K562 (cell line): ENCODE data around the gene DENND2A. TPM values are rescaled to one million over a fixed set of nuclear protein-coding genes. Genes with fewer than 3 reads are reported as not detected.

Experiments
- BMI1 ChIP-seq: fragments of 150-350 bp; IDR thresholded peaks from 2 replicates; pipeline ENCODE4 v1.6.1; 2014; ENCODE audit warnings: low read length
- CCNT2 ChIP-seq: IDR thresholded peaks from 2 replicates; pipeline ENCODE4 v1.6.1; 2011; ENCODE audit warnings: borderline replicate concordance, low read depth, mild to moderate bottlenecking, moderate library complexity, mixed read lengths, low read length; ENCODE audit not compliant: insufficient read length; ENCODE audit errors: extremely low read depth
- CEBPB ChIP-seq: fragments of 450-650 bp; IDR thresholded peaks from 2 replicates; pipeline ENCODE4 v1.6.1; 2016; ENCODE audit warnings: missing genetic modification characterization, missing compliant biosample characterization
- ERF ChIP-seq: fragments of 450-650 bp; formaldehyde crosslinking; IDR thresholded peaks from 2 replicates; pipeline ENCODE4 v1.4.0; 2020; ENCODE audit warnings: mild to moderate bottlenecking, mixed read lengths
- GATA2 ChIP-seq: sonication (generic); formaldehyde crosslinking; IDR thresholded peaks from 2 replicates; pipeline ENCODE4 v1.4.0; 2020; ENCODE audit warnings: mild to moderate bottlenecking, missing genetic modification reagents
- HDAC3 ChIP-seq: fragments of 450-650 bp; IDR thresholded peaks from 2 replicates; pipeline ENCODE4 v1.6.1; 2018; ENCODE audit warnings: borderline replicate concordance, mild to moderate bottlenecking, moderate library complexity; ENCODE audit not compliant: partially characterized antibody
- JUND ChIP-seq, 2 experiments: IDR thresholded peaks; 2 replicates in 1 of 2; 3 replicates in 1 of 2; pipeline ENCODE4 v1.6.1; 2011; ENCODE audit warnings: borderline replicate concordance in 2 of 2, low read depth in 2 of 2, low read length in 2 of 2, improper control_type of control experiment in 1 of 2, missing biosample characterization in 1 of 2, missing genetic modification characterization in 1 of 2, missing genetic modification reagents in 1 of 2
- KDM1A ChIP-seq, 2 experiments: fragments of 450-650 bp; IDR thresholded peaks; 2 replicates each; pipeline ENCODE4 v1.6.1; 2016; ENCODE audit warnings: mild to moderate bottlenecking in 2 of 2
- MEF2D ChIP-seq: conservative IDR thresholded peaks from 2 replicates; pipeline ENCODE4 v1.6.1; 2016; ENCODE audit warnings: low read depth, missing genetic modification characterization, missing compliant biosample characterization
- MLLT1 ChIP-seq, 2 experiments: fragments of 450-650 bp; IDR thresholded peaks; 2 replicates each; pipeline ENCODE4 v1.6.1; 2016
- NFYB ChIP-seq: IDR thresholded peaks from 2 replicates; pipeline ENCODE4 v1.6.1; 2011; ENCODE audit warnings: mild to moderate bottlenecking, moderate library complexity; ENCODE audit not compliant: insufficient read length; ENCODE audit errors: extremely low read depth
- POLR3A ChIP-seq: IDR thresholded peaks from 2 replicates; pipeline ENCODE4 v1.6.1; 2011; ENCODE audit warnings: borderline replicate concordance, mild to moderate bottlenecking, moderate library complexity; ENCODE audit not compliant: insufficient read length, insufficient read depth; ENCODE audit errors: extremely low read depth
- RBBP5 ChIP-seq: fragments of 200-600 bp; sonication (generic); IDR thresholded peaks from 2 replicates; pipeline ENCODE4 v1.6.1; 2012; ENCODE audit warnings: borderline replicate concordance, mild to moderate bottlenecking, low read length, control low read depth, inconsistent platforms; ENCODE audit not compliant: insufficient read depth, poor library complexity, severe bottlenecking
- RFX5 ChIP-seq: IDR thresholded peaks from 2 replicates; pipeline ENCODE4 v1.6.1; 2011; ENCODE audit warnings: low read depth, mild to moderate bottlenecking, improper control_type of control experiment, low read length
- RUNX1 ChIP-seq: sonication (generic); IDR thresholded peaks from 2 replicates; pipeline ENCODE4 v1.6.1; 2016; ENCODE audit warnings: antibody characterized with exemption, low read depth
- YBX1 ChIP-seq: fragments of 450-650 bp; IDR thresholded peaks from 2 replicates; pipeline ENCODE4 v1.7.1; 2016; ENCODE audit warnings: mild to moderate bottlenecking
- ZFP91 ChIP-seq: sonication (generic); formaldehyde crosslinking; IDR thresholded peaks from 2 replicates; pipeline ENCODE4 v1.8.0; 2022; ENCODE audit warnings: mild to moderate bottlenecking, missing genetic modification reagents
- ZNF282 ChIP-seq: sonication (generic); formaldehyde crosslinking; IDR thresholded peaks from 2 replicates; pipeline ENCODE4 v1.8.1; 2023; ENCODE audit warnings: missing genetic modification reagents
- ZNF408 ChIP-seq: fragments of 250-450 bp; sonication (Bioruptor Pico); IDR thresholded peaks from 2 replicates; pipeline ENCODE4 v1.4.0; 2020; ENCODE audit warnings: low read depth, mild to moderate bottlenecking, moderate library complexity
- ZNF444 ChIP-seq: fragments of 250-450 bp; sonication (Bioruptor Pico); IDR thresholded peaks from 2 replicates; pipeline ENCODE4 v1.4.0; 2020; ENCODE audit warnings: mild to moderate bottlenecking, moderate library complexity
- polyA plus RNA-seq, 8 experiments: library from polyadenylated mRNA; depleted of rRNA in 4 of 8; stranded (reverse) in 5 of 8; unstranded in 3 of 8; fragments of >200 nt; fragmentation: Nextera tagmentation in 2 of 8; fragmentation: Illumina TruSeq in 1 of 8; extraction: Ambion mirVana in 2 of 8; extraction: Trizol in 1 of 8; gene quantifications; 2 replicates each; pipeline versions ENCODE4 v1.2.1 to v1.2.3, GENCODE V29; 2011 to 2014; ENCODE audit warnings: inconsistent platforms in 1 of 8, missing spikeins in 1 of 8
- total RNA-seq, 7 experiments: library from RNA; depleted of rRNA in 6 of 7; stranded (reverse); fragments of >200 nt in 6 of 7; fragmentation: Illumina TruSeq in 2 of 7; extraction: Trizol in 2 of 7; gene quantifications; 2 replicates each; pipeline versions ENCODE4 v1.2.1 to v1.2.3, GENCODE V29; 2011 to 2021; ENCODE audit warnings: low replicate concordance in 1 of 7
- TF ChIP-seq, protein P1 (sequence below): fragments of 450-650 bp; IDR thresholded peaks from 2 replicates; pipeline ENCODE4 v1.6.1; 2017; ENCODE audit warnings: antibody characterized with exemption

The DENND2A gene
- total and polyA plus RNA-seq, 9 of the 15 experiments (the other 6 are each of a cell fraction or from before 2014, with no cell fraction given), result not detected

GRCh38 chr7:140478246-140479061 lies 162.2 kb downstream of the DENND2A start (continued):
- TF ChIP-seq NFYB (no peak), ZFP91 (CRISPR knock-in tag) (no peak), ERF (CRISPR knock-in tag) (peak; percentile 24; the same call in 1 of the 2 replicates), RFX5 (no peak), KDM1A (IDR thresholded peaks at IDR 0.05) (0 out of 4 replicates have a peak, but pooled peaks of 1 of the 2 experiments have one; percentile 18), ZNF408 (no peak), MLLT1 (IDR thresholded peaks at IDR 0.05) (peak; percentile 22 to 38; a peak in 2 of 4 replicates), ZNF444 (no peak), RUNX1 (no peak), GATA2 (CRISPR knock-in tag) (no peak), MEF2D (tag) (no peak), HDAC3 (no peak), YBX1 (no peak), ZNF282 (CRISPR knock-in tag) (no peak), RBBP5 (peak; percentile 98), POLR3A (no peak), CCNT2 (peak; percentile 79), CEBPB (tag) (no peak), BMI1 (no peak), JUND (IDR thresholded peaks at IDR 0.05; ENCODE audit: borderline replicate concordance, low read depth, low read length) (no peak), JUND (tag; IDR thresholded peaks at IDR 0.05; ENCODE audit: borderline replicate concordance, low read depth, low read length) (no peak)
- TF ChIP-seq, protein P1, sequence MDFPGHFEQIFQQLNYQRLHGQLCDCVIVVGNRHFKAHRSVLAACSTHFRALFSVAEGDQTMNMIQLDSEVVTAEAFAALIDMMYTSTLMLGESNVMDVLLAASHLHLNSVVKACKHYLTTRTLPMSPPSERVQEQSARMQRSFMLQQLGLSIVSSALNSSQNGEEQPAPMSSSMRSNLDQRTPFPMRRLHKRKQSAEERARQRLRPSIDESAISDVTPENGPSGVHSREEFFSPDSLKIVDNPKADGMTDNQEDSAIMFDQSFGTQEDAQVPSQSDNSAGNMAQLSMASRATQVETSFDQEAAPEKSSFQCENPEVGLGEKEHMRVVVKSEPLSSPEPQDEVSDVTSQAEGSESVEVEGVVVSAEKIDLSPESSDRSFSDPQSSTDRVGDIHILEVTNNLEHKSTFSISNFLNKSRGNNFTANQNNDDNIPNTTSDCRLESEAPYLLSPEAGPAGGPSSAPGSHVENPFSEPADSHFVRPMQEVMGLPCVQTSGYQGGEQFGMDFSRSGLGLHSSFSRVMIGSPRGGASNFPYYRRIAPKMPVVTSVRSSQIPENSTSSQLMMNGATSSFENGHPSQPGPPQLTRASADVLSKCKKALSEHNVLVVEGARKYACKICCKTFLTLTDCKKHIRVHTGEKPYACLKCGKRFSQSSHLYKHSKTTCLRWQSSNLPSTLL, result no peak
